ENCODE results near the gene DCAF12. TPM values are rescaled to one million over a fixed set of nuclear protein-coding genes. Genes with fewer than 3 reads are reported as not detected.
A peak's percentile ranks its signal among the peaks of the same experiment; 100 is the strongest.

Gene DCAF12
- total and polyA plus RNA-seq, 2 donors (not counting 1 experiment from before 2014, with no cell fraction given) = 1.1 to 1.9 TPM

GRCh38 chr9:34145165-34145564, 18.7 kb upstream of the DCAF12 start:
- intact Hi-C loops (cut with micrococcal nuclease) = no loop called here
- Histone ChIP-seq H3K9ac (ENCODE audit: low read length) (no peak overlapping the region), H3K4me3 (ENCODE audit: control extremely low read depth in 1 of 5, extremely low read depth in 1 of 5, insufficient read depth in 1 of 5, low read depth in 2 of 5, low read length in 4 of 5) (no peak overlapping the region), H2AFZ (ENCODE audit: insufficient read depth, low read depth, low read length, poor library complexity, severe bottlenecking) (no peak overlapping the region), H4K20me1 (ENCODE audit: control insufficient read depth, insufficient read depth, low read length, poor library complexity, severe bottlenecking) (no peaks in the 10 kb centered on the region), H3K36me3 (replicated peaks in 1 of 2; ENCODE audit: control extremely low read depth in 1 of 2, control insufficient read depth in 1 of 2, extremely low read depth in 1 of 2, insufficient read depth in 2 of 2, low read length in 1 of 2) (no peaks in the 10 kb centered on the region), H3K4me1 (ENCODE audit: control insufficient read depth in 2 of 2, insufficient read depth in 2 of 2, low read length in 2 of 2) (no peaks in the 10 kb centered on the region), H3K27me3 (replicated peaks in 1 of 4; ENCODE audit: control extremely low read depth in 1 of 4, control insufficient read depth in 3 of 4, insufficient read depth in 4 of 4, low read length in 3 of 4) (peaks cover 0 to 67% (median 23%) of the 10 kb centered on the region in 4 experiments), H3K9me3 (ENCODE audit: control extremely low read depth in 1 of 3, control insufficient read depth in 2 of 3, insufficient read depth in 1 of 3, low read length in 2 of 3) (peaks cover 0 to 12% (median 0%) of the 10 kb centered on the region in 3 donors), H3K4me2 (replicated peaks; ENCODE audit: low read depth, low read length, poor library complexity, severe bottlenecking) (no peak overlapping the region), H3K27ac (ENCODE audit: low read length in 2 of 2) (no peak overlapping the region), H3K79me2 (ENCODE audit: control insufficient read depth, insufficient read depth, low read length) (no peaks in the 10 kb centered on the region)
- ChIA-PET POLR2A (no interaction called here), CTCF (no interaction called here)
- H3K4me1 Mint-ChIP-seq = no peaks in the 10 kb centered on the region
- peaks cover 50% of the 10 kb centered on the region for H3K27me3 Mint-ChIP-seq
- no peak overlapping the region for H3K4me3 Mint-ChIP-seq
- ATAC-seq (ENCODE audit: low read depth) (no peak), DNase-seq (no peak)
- WGBS (ENCODE audit: insufficient coverage) = 71% methylated on average over 3 of the region's 3 CpGs
- TF ChIP-seq CTCF (IDR thresholded peaks at IDR 0.05) (no peak), EZH2 (IDR thresholded peaks at IDR 0.05; ENCODE audit: borderline replicate concordance, insufficient read depth, low read depth, low read length, poor library complexity, severe bottlenecking) (no peak)
- no peak overlapping the region for H3K27ac Mint-ChIP-seq
- H3K9me3 Mint-ChIP-seq (ENCODE audit: insufficient read depth) = no peaks in the 10 kb centered on the region

GRCh38 chr9:34143116-34143515, 16.6 kb upstream of the DCAF12 start:
- Histone ChIP-seq H3K9me3 (ENCODE audit: control extremely low read depth in 1 of 3, control insufficient read depth in 2 of 3, insufficient read depth in 1 of 3, low read length in 2 of 3) (peaks cover 0 to 6% (median 0%) of the 10 kb centered on the region in 3 donors), H3K9ac (ENCODE audit: low read length) (no peak overlapping the region), H3K27me3 (replicated peaks in 1 of 4; ENCODE audit: control extremely low read depth in 1 of 4, control insufficient read depth in 3 of 4, insufficient read depth in 4 of 4, low read length in 3 of 4) (peaks cover 0 to 62% (median 24%) of the 10 kb centered on the region in 4 experiments), H3K4me3 (ENCODE audit: control extremely low read depth in 1 of 5, extremely low read depth in 1 of 5, insufficient read depth in 1 of 5, low read depth in 2 of 5, low read length in 4 of 5) (no peak overlapping the region), H2AFZ (ENCODE audit: insufficient read depth, low read depth, low read length, poor library complexity, severe bottlenecking) (no peak overlapping the region), H3K27ac (ENCODE audit: low read length in 2 of 2) (no peak overlapping the region), H4K20me1 (ENCODE audit: control insufficient read depth, insufficient read depth, low read length, poor library complexity, severe bottlenecking) (no peaks in the 10 kb centered on the region), H3K79me2 (ENCODE audit: control insufficient read depth, insufficient read depth, low read length) (no peaks in the 10 kb centered on the region), H3K4me2 (replicated peaks; ENCODE audit: low read depth, low read length, poor library complexity, severe bottlenecking) (no peak overlapping the region), H3K4me1 (ENCODE audit: control insufficient read depth in 2 of 2, insufficient read depth in 2 of 2, low read length in 2 of 2) (no peaks in the 10 kb centered on the region), H3K36me3 (replicated peaks in 1 of 2; ENCODE audit: control extremely low read depth in 1 of 2, control insufficient read depth in 1 of 2, extremely low read depth in 1 of 2, insufficient read depth in 2 of 2, low read length in 1 of 2) (no peaks in the 10 kb centered on the region)
- H3K27me3 Mint-ChIP-seq = peaks cover 53% of the 10 kb centered on the region
- intact Hi-C loops (cut with micrococcal nuclease) = no loop called here
- ChIA-PET CTCF (interaction anchor here (0.6 kb wide), 1 partner anchor 45 kb away, joined by 3 read pairs; no protein-coding TSS in a partner anchor), POLR2A (interaction anchor here (0.5 kb wide), 1 partner anchor 56 kb away, joined by 3 read pairs; no protein-coding TSS in a partner anchor)
- no peak for TF ChIP-seq EZH2 (IDR thresholded peaks at IDR 0.05; ENCODE audit: borderline replicate concordance, insufficient read depth, low read depth, low read length, poor library complexity, severe bottlenecking)
- no peak for TF ChIP-seq CTCF (IDR thresholded peaks at IDR 0.05)
- no peaks in the 10 kb centered on the region for H3K9me3 Mint-ChIP-seq (ENCODE audit: insufficient read depth)
- no peak for ATAC-seq (ENCODE audit: low read depth)
- peak overlapping the region; percentile 17 for H3K27ac Mint-ChIP-seq
- DNase-seq = no peak
- WGBS (ENCODE audit: insufficient coverage) = no CpG with 5 or more reads among the region's 2 CpGs
- no peak overlapping the region for H3K4me3 Mint-ChIP-seq
- H3K4me1 Mint-ChIP-seq = no peaks in the 10 kb centered on the region
